Measurements from ENCODE around the gene PCCA. TPM values are rescaled to one million over a fixed set of nuclear protein-coding genes. Genes with fewer than 3 reads are reported as not detected.

PCCA gene
- total and polyA plus RNA-seq, 2 donors (not counting 3 experiments of a cell fraction or from before 2014, with no cell fraction given) = 5.7 to 20.2 TPM

GRCh38 chr13:100392709-100393630, 304.1 kb downstream of the PCCA start:
- H3K9ac ChIP-seq (replicated peaks; ENCODE audit: extremely low read depth, insufficient read depth, low read length) = peak overlapping the region; percentile 50
- dilution Hi-C loops (cut with MboI; ENCODE audit: extremely low pct_ligation_motif_present, low sequenced_read_pairs) (no loop called here), intact Hi-C loops (cut with micrococcal nuclease) (loop anchor here (1.0 to 5.0 kb wide), 4 partner anchors 49 to 304 kb away; partner anchors contain the start of gene PCCA)
- H3K9me1 ChIP-seq (replicated peaks; ENCODE audit: control insufficient read depth, extremely low read depth, insufficient read depth, low read length) = no peaks in the 10 kb centered on the region
- no peaks in the 10 kb centered on the region for H3K79me2 ChIP-seq (ENCODE audit: control insufficient read depth, insufficient read depth, low read length)
- no peaks in the 10 kb centered on the region for H3K27me3 ChIP-seq (ENCODE audit: control insufficient read depth in 2 of 2, insufficient read depth in 2 of 2, low read length in 2 of 2)
- ChIA-PET CTCF (interaction anchor here (1.1 to 1.5 kb wide), 3 partner anchors 47 to 157 kb away, joined by 3 to 5 read pairs (median 4); no protein-coding TSS in a partner anchor), POLR2A (interaction anchor here (0.7 kb wide), 2 partner anchors 118 to 147 kb away, joined by 4 to 7 read pairs; no protein-coding TSS in a partner anchor)
- H3K4me2 ChIP-seq (ENCODE audit: insufficient read depth, low read length) = peak overlapping the region; percentile 86
- no peak overlapping the region for H2AFZ ChIP-seq (ENCODE audit: low read depth, low read length)
- H3K9me3 ChIP-seq (replicated peaks; ENCODE audit: control insufficient read depth, insufficient read depth, low read length) = no peaks in the 10 kb centered on the region
- no peaks in the 10 kb centered on the region for H3K36me3 ChIP-seq (ENCODE audit: control insufficient read depth in 2 of 2, extremely low read depth in 1 of 2, insufficient read depth in 2 of 2, low read length in 2 of 2)
- FAIRE-seq = peak; percentile 93
- peaks cover 35% of the 10 kb centered on the region for H3K4me1 ChIP-seq (ENCODE audit: control insufficient read depth, extremely low read depth, insufficient read depth, low read length)
- no peak overlapping the region for H3K4me3 ChIP-seq (replicated peaks in 1 of 3; ENCODE audit: insufficient read depth in 1 of 3, low read depth in 1 of 3, low read length in 3 of 3)
- peak; percentile 99 for DNase-seq (ENCODE audit: low read depth, low spot score)
- TSS peak; percentile 87 for BruUV-seq (replicated peaks)
- H3K27ac ChIP-seq (ENCODE audit: insufficient read depth, low read depth, low read length) = peak overlapping the region; percentile 87
- H4K20me1 ChIP-seq (replicated peaks; ENCODE audit: control insufficient read depth, extremely low read depth, insufficient read depth, low read length) = no peaks in the 10 kb centered on the region
- TF ChIP-seq, protein P1, sequence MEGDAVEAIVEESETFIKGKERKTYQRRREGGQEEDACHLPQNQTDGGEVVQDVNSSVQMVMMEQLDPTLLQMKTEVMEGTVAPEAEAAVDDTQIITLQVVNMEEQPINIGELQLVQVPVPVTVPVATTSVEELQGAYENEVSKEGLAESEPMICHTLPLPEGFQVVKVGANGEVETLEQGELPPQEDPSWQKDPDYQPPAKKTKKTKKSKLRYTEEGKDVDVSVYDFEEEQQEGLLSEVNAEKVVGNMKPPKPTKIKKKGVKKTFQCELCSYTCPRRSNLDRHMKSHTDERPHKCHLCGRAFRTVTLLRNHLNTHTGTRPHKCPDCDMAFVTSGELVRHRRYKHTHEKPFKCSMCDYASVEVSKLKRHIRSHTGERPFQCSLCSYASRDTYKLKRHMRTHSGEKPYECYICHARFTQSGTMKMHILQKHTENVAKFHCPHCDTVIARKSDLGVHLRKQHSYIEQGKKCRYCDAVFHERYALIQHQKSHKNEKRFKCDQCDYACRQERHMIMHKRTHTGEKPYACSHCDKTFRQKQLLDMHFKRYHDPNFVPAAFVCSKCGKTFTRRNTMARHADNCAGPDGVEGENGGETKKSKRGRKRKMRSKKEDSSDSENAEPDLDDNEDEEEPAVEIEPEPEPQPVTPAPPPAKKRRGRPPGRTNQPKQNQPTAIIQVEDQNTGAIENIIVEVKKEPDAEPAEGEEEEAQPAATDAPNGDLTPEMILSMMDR (IDR thresholded peaks at IDR 0.05; ENCODE audit: extremely low read depth in 1 of 2, insufficient read depth in 1 of 2, low read depth in 1 of 2, low read length in 2 of 2) = no peak
- no peak for TF ChIP-seq POLR2A (IDR thresholded peaks at IDR 0.05; ENCODE audit: low read depth, low read length)
- no peak for TF ChIP-seq EZH2 (IDR thresholded peaks at IDR 0.05; ENCODE audit: borderline replicate concordance, low read depth, low read length, severe bottlenecking)
- TF ChIP-seq, protein P2, sequence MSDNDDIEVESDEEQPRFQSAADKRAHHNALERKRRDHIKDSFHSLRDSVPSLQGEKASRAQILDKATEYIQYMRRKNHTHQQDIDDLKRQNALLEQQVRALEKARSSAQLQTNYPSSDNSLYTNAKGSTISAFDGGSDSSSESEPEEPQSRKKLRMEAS (IDR thresholded peaks at IDR 0.05; ENCODE audit: insufficient read depth, insufficient read length) = no peak
- TF ChIP-seq FOS (IDR thresholded peaks at IDR 0.05; ENCODE audit: borderline replicate concordance, insufficient read depth, low read length) = peak; percentile 100
- TF ChIP-seq MYC (IDR thresholded peaks at IDR 0.05; ENCODE audit: low read depth, low read length) = no peak
- peak; percentile 91 for TF ChIP-seq POLR2AphosphoS5 (IDR thresholded peaks at IDR 0.05; ENCODE audit: insufficient read depth, low read depth, low read length)
- TF ChIP-seq GATA2 (IDR thresholded peaks at IDR 0.05; ENCODE audit: insufficient read depth, insufficient read length, low read depth, low read length) = peak; percentile 30
- peak; percentile 100 for TF ChIP-seq JUN (IDR thresholded peaks at IDR 0.05; ENCODE audit: borderline replicate concordance, insufficient read depth, insufficient read length, low read depth)
